ENCODE data around the gene SLC10A6.
"Not testable (repeated sequence)": the region's sequence is repeated elsewhere in the genome, so short reads cannot be mapped to it uniquely, and the experiment has no call there.

Gene SLC10A6, protein sequence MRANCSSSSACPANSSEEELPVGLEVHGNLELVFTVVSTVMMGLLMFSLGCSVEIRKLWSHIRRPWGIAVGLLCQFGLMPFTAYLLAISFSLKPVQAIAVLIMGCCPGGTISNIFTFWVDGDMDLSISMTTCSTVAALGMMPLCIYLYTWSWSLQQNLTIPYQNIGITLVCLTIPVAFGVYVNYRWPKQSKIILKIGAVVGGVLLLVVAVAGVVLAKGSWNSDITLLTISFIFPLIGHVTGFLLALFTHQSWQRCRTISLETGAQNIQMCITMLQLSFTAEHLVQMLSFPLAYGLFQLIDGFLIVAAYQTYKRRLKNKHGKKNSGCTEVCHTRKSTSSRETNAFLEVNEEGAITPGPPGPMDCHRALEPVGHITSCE

DNA sequence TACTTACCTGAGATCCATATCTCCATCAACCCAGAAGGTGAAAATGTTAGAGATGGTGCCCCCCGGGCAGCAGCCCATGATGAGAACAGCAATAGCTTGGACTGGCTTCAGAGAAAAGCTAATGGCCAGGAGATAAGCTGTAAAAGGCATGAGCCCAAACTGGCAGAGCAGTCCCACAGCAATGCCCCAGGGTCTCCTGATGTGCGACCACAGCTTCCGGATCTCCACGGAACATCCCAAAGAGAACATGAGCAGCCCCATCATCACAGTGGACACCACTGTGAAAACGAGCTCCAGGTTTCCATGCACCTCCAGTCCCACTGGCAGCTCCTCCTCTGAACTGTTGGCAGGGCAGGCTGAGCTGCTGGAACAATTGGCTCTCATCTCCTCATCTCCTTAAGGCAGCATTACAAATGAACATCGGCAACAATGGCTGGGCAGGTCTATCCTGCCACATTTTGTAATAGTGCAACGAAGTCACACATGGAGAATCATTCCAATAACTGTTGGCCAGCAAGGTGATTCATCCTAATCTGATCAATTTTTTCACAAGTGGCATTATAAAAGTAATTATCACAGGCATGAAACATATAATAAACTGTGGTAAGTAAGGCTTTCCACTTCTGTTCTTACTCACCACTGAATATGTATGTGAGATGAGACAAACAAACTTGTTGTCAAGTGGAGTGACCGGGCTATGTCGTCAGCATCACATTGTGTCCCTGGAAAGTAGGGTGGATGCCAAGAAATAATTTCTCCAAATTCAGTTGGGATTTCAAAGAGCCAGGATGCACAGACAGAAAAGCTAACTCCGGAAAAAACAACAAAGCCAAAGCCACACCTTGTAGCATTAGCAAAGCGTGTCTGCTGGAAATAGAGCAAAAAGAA lies at the start of gene SLC10A6:
Gene SLC10A6 (minus strand): TSS at position 653 of the 888 bp plus-strand sequence. CDS start 269 bp downstream, at position 384.
- no peak for DNase-seq (ENCODE audit: low read depth in 1 of 2, low spot score in 1 of 2)

DNA sequence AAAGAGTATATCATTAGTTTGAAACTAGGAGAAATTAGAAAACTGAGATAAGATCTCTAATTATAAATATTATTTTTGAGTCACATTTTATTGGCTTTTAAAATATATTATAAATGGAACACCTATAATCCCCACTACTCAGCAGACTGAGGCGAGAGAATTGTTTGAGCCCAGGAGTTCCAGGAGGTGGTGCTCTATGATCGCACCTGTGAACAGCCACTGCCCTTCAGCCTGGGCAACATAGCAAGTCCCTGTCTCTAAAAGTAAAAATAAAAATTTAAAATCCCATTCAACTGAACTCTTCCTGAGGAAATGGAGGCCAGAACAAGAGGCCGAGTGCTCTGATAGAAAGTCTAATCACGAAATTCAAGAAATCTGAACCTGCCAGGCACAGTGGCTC lies 49.4 kb upstream of the SLC10A6 start:
- DNase-seq (ENCODE audit: low read depth in 1 of 2, low spot score in 1 of 2): no peak

- no peak for DNase-seq (ENCODE audit: low read depth in 1 of 2, low spot score in 1 of 2)
These were observed 47.4 kb upstream of the SLC10A6 start for GRCh38 chr4:86896596-86896995.

DNA sequence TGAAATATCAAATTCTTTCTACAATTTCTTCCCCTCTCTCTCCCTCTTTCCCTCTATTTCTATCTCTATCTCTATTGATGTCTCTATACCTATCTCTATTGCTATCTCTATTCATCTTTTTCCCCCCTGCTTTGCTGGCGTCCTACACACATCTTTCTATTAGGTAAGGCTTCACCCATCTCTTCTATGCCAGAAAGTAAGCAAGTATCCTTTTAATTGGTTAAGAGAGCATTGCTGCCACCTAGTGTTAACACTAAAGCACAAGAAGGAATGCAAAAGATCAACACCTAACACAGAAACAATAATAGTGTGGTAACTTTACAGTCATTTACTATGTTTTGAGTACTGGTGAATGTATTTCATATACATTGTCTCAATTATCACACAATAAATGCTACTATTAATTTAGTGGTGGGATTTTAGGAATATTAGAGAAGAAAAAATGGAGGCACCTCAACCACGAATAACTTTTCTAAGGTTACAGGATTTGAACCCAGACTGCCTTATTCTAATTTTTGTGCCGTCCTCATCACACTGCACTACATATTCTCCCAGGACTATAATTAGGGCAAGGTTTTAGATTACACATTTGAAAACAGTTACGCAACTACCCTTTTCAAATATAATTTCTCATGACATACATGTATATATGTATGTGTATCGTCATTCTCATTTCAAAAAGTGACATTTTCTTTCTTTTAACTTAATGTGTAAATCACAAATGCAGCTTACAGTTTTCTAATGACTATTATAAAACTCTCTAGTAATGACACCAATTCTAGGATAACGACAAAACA lies 46.7 kb upstream of the SLC10A6 start:
- DNase-seq (ENCODE audit: low read depth in 1 of 2, low spot score in 1 of 2): no peak

GRCh38 chr4:86894455-86894854 lies 45.3 kb upstream of the SLC10A6 start:
- DNase-seq (ENCODE audit: low read depth in 1 of 2, low spot score in 1 of 2): no peak

- DNase-seq (ENCODE audit: low read depth in 1 of 2, low spot score in 1 of 2): no peak
These were observed 44.0 kb upstream of the SLC10A6 start for GRCh38 chr4:86893136-86893535.

- DNase-seq (ENCODE audit: low read depth in 1 of 2, low spot score in 1 of 2): no peak
These were observed 43.4 kb upstream of the SLC10A6 start for GRCh38 chr4:86892636-86892960.

DNA sequence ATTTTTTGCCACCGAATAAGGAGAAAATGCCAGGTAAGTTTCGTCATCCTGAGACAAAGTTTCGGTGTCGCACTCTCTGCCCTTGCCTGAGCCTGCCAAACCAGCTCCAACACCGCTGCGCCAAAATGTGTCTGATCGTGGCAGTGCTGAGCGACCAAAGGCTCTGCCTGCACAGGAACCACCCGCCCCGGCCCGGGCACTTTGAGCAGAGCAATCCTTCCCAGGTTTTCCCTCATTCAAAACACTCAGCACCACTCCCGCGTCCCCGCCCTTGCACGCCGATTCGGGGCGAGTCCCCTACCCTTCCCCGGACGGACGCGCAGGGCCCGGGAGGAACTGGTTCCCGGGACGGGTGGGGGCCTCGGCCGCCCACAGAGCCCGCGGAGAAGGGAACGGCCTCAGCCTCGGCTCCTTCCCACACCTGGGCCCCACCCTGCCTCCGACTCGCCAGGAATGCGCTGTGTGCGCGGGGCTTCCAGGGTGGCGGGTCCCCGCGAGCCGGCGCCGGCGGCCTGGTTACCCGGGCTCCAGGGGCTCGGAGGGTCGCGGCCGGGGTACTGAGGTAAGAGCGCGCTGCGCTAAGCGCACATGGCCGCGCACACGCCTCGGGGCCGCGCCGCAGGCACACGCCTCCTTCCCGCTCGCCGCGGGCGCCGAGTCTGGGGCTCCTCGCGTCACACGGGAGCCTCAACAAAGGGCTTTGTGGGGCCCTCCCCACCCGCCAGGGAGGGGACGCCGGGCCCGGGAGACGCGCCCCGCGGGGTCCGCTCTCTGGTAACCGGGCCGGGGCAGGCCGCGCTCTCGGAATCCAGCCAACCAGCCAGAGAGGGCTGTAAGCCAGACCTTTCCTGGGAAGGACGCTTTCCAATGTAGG lies 42.8 kb upstream of the SLC10A6 start, which contains the start of gene C4orf36:
Gene C4orf36 (minus strand): TSS at position 661 of the 874 bp plus-strand sequence. CDS start 902 bp downstream, outside the sequence.
- no peak for DNase-seq (ENCODE audit: low read depth in 1 of 2, low spot score in 1 of 2)

- DNase-seq (ENCODE audit: low read depth in 1 of 2, low spot score in 1 of 2): no peak
These were observed 41.6 kb upstream of the SLC10A6 start for GRCh38 chr4:86890790-86891189.

GRCh38 chr4:86879641-86880040 lies 30.5 kb upstream of the SLC10A6 start:
- no peak for DNase-seq (ENCODE audit: low read depth in 1 of 2, low spot score in 1 of 2)

DNA sequence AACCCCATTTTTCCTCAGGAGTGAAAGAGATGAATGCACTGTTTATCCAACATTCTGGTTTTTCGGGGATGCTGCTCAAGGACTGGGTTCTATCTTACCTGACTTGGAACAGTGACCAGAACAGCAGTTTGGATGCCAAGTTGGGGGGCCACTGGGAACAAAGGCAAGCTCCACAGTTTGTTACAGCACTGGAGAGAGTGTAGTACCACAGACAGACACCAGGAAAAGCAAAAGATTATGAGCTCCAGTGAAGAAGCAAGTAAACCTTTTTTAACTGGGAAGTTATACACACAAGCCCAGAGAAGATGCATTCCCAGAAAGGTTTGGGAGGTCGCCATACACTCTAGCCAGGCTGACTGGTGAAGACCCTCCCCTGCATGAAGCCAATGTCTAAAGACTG lies 29.5 kb upstream of the SLC10A6 start:
- no peak for DNase-seq (ENCODE audit: low read depth in 1 of 2, low spot score in 1 of 2)

DNA sequence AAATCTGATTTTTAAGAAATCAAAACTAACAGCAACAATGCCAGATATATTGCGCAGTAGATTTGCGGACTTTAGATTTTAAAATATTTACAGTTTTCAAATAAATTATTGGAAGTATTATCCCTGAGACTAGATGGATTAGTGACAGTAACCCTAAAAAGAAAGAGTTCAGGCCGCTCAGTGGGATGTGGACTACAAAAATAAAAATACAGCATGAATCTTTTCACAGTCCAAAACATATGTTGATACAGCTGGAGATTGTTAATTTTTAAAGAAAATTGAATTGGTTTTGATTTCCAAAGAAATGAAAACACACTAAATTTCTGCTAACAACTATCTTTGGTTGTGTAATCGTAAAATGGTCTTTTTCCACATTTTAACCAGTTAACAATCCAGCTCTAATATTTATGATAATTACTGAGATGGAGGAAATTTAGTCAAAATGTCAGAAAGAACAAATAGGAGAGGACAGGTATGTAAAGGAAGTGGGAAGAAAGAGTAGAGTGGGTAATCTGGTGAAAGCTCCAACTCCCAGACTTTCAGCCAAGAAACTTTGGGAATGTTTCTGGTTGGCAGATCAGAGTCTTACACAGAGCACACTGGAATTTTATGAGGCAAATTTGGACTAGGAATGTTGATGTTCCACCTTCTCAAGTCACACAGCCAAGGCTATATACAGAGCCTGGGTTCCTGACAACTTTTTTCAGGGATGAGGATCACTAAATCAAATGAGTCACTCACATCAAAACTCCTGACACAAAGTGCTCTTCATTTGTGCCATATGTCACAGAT lies 27.9 kb upstream of the SLC10A6 start:
- DNase-seq (ENCODE audit: low read depth in 1 of 2, low spot score in 1 of 2): no peak

DNA sequence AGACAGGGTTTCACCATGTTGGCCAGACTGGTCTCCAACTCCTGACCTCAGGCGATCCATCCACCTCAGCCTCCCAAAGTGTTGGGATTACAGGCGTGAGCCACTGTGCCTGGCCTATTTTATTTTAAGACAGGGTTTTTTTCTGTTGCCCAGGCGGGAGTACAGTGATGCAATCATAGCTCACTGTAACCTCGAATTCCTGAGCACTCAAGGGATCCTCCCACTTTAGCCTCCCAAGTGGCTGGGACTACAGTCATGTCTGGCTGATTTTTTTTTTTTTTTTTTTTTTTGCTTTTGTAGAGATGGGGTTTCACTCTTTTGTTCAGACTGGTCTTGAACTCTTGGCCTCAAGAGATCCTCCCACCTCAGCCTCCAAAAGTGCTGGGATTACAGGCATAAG lies 26.3 kb upstream of the SLC10A6 start:
- not testable (repeated sequence) for DNase-seq (ENCODE audit: low read depth in 1 of 2, low spot score in 1 of 2)

DNA sequence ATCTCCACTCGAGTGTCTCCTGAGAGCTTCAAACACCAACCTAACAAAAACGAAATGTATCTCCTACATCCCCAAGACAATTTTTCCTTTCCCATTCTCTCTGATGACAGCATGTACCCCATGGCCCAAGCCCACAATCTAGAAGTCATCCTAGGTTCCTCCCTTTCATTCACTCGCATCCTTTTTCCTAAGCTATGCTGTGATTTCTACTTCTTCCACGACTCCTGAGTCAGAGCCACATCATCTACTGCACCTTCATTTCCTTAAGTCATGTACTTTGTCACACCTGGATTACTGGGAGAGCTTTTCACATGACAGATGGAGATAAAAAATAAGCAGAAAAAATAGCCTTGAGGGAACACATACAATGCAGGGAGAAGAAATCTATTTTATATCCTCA lies 23.0 kb upstream of the SLC10A6 start:
- no peak for DNase-seq (ENCODE audit: low read depth in 1 of 2, low spot score in 1 of 2)

- no peak for DNase-seq (ENCODE audit: low read depth in 1 of 2, low spot score in 1 of 2)
These were observed 21.4 kb upstream of the SLC10A6 start for GRCh38 chr4:86870442-86871069.

DNA sequence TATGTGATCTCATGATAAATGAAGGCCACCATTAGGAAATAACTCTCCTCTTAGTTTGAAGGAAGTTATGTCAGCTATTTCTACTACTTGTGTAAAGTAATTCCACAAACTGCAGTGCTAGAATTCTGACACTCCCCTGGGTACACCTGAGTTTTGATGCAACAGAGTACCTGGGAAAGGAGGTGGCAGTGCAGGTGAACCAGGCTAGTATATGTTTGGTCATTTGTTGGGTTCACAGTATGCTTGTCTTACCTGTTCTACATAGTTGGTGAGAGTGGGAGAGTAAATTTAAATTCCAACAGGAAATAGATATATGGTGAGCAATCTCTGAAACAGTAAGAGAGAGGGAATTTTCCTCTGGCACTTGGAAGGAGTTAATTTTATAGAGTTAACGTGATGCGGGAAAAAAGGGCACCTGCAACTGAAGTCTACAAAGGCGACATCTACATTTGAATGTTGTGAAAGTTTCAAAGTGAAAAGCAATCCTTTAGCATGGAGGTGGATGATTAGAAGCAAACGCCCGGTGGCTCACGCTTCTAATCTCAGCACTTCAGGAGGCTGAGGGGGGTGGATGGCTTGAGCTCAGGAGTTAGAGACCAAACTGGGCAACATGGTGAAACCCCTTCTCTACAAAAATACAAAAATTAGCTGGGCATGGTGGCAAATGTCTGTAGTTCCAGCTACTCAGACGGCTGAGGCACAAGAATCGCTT lies 8.3 kb upstream of the SLC10A6 start:
- DNase-seq (ENCODE audit: low read depth in 1 of 2, low spot score in 1 of 2): no peak

- no peak for DNase-seq (ENCODE audit: low read depth in 1 of 2, low spot score in 1 of 2)
These were observed 7.7 kb upstream of the SLC10A6 start for GRCh38 chr4:86856896-86857295.

- DNase-seq (ENCODE audit: low read depth in 1 of 2, low spot score in 1 of 2): no peak
These were observed 6.4 kb upstream of the SLC10A6 start for GRCh38 chr4:86855572-86855971.

- DNase-seq (ENCODE audit: low read depth in 1 of 2, low spot score in 1 of 2): no peak
These were observed 4.0 kb upstream of the SLC10A6 start for GRCh38 chr4:86853209-86853608.
